ENCODE results near the gene FUBP1.
"Not testable (repeated sequence)": the region's sequence is repeated elsewhere in the genome, so short reads cannot be mapped to it uniquely, and the experiment has no call there.

FUBP1 gene, protein sequence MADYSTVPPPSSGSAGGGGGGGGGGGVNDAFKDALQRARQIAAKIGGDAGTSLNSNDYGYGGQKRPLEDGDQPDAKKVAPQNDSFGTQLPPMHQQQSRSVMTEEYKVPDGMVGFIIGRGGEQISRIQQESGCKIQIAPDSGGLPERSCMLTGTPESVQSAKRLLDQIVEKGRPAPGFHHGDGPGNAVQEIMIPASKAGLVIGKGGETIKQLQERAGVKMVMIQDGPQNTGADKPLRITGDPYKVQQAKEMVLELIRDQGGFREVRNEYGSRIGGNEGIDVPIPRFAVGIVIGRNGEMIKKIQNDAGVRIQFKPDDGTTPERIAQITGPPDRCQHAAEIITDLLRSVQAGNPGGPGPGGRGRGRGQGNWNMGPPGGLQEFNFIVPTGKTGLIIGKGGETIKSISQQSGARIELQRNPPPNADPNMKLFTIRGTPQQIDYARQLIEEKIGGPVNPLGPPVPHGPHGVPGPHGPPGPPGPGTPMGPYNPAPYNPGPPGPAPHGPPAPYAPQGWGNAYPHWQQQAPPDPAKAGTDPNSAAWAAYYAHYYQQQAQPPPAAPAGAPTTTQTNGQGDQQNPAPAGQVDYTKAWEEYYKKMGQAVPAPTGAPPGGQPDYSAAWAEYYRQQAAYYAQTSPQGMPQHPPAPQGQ

DNA sequence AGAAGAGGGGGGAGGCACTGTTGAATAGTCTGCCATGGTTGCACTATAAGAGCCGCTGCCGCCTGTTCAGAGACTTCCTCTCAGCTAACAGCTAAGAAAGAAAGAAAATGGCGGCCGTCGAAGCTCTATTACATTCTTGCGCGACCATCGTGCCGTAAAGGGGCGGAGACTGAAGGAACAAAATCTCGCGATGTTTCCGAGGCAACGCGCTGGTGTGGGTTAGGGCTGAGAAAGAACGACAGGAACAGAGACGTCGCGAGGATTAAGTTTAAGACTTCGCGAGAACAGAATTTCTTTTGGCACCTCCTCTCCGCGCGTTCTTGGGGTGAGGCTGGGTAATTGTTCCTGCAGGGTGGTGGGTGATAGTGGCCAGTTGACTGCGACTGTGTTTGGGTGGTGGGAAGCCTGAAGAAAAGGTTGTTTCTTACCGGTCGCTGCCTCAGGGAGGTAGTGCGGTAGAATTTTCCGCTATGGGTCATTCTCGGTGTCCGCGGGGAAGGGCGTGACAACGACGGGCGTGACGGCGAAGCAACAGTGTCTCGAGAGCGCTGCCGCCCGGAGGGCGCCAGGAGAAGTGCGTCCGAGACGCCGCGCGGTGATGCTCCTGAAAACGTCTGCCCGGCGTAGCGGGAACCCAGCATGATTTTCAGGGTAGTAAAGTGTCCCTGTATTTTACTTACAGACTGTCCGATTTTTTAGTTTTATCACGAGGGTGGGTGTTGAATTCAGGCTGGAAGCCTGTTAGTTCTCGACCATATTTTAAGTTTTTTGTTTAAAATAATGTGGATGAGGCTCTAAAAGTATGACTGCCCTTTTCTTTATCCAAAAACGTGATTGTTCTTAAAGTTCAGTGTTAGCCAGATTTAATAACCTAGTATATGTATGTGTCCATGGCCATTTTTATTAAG, at the start of gene FUBP1:
Gene FUBP1 (minus strand): TSS at position 104 of the 908 bp plus-strand sequence. CDS start 68 bp downstream, at position 36.
- DNase-seq (ENCODE audit: low read depth) = peak; percentile 92

DNA sequence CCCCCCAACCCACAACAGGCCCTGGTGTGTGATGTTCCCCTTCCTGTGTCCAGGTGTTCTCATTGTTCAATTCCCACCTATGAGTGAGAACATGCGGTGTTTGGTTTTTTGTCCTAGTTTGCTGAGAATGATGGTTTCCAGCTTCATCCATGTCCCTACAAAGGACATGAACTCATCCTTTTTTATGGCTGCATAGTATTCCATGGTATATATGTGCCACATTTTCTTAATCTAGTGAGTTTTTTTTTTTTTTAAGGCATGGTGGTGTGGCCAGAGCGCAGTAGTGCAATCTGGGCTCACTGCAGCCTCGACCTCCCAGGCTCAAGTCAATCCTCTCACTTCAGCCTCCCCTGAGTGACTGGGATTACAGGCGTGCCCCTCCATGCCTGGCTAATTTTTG, 42.3 kb upstream of the FUBP1 start:
- DNase-seq (ENCODE audit: low read depth) = not testable (repeated sequence)

DNA sequence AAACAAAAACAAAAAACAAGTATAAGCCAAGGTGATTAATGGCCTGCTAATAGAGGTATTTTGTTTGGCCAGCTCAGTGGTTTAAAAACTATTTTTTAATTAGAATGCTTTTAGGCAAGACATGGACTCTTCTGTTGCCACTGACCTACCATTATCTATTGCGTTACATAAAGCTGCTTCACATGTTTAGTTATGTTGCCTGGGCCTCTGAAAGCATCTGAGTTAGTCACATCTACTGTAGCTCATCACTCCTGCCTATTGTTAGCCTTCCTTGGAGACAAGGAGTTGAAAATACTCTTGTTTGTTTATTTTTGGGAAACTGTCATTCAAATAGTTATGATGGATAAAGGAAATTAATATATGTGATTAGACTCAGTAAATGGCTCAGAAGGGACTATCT, 40.2 kb upstream of the FUBP1 start:
- DNase-seq (ENCODE audit: low read depth) = no peak

DNA sequence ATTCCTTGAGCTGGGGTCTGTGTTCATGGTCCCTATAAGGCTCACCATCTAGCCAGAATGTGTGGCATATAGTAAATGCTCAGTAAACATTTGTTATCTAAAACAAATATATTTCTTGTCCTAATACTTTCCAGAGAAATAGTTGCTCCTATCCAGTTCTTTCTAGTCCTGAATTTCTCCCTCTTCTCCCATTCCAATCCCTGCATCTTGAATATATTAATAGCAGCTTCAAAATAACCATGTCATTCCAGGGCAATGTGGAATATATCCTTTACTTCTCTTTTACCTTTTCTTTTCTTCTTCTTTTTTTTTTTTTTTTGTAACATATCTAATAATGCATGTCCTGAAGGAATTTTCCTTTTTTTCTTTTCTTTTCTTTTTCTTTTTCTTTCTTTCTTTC, 36.3 kb upstream of the FUBP1 start:
- DNase-seq (ENCODE audit: low read depth) = no peak

DNA sequence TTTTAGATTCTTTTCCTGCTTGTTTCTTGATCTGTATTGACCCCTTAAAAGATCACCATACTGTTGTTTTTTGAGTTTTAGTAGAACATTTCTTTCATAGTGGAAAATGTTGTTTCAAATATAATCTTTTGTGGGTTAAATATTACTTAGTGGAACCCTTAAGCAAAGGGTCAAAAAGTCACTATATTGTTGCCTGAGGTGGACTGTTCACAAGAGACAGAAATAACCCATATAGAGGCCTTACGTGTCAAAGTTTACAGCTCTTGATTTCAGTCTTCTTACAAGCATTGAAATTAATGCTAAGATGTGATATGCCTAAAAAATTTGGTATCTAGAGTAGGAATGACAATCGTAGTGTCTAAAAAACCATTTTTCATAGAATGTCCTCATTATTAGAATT, 32.2 kb upstream of the FUBP1 start:
- DNase-seq (ENCODE audit: low read depth) = no peak

DNA sequence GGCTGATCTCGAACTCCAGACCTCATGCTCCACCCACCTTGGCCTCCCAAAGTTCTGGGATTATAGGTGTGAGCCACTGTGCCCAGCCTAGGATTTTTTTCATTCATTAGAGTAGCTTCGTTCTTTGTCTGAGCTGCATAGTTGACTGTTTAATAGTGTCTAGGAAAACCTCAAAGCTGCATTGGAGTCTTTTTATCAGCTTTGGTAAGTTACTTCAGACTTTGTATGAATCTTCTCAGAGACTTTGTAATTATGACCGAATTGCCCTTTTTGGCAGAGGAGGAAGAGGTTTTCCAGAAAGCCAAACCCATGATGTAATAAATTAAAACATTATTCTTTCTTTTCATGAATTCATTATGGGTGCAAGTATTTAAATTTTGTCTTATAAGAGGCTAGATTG, 31.0 kb upstream of the FUBP1 start:
- no peak for DNase-seq (ENCODE audit: low read depth)

DNA sequence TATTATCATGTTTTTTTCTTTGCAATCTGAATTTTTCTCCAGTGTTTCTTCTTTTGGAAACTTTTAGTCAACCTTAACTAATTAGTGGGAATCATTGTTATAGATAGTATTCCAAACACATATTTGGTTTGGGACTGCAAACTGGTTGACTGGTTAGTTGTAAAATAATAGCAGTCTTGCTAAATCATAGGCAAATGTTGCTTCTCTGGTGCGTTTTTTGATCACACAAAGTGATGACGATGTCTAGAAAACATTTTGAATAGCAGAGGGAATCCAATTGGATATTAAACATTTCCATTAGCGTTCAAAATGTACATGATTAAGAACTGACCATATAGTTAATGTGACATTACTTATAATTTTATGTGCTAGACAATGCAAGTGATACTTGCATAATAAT, 30.4 kb upstream of the FUBP1 start:
- DNase-seq (ENCODE audit: low read depth) = no peak

DNA sequence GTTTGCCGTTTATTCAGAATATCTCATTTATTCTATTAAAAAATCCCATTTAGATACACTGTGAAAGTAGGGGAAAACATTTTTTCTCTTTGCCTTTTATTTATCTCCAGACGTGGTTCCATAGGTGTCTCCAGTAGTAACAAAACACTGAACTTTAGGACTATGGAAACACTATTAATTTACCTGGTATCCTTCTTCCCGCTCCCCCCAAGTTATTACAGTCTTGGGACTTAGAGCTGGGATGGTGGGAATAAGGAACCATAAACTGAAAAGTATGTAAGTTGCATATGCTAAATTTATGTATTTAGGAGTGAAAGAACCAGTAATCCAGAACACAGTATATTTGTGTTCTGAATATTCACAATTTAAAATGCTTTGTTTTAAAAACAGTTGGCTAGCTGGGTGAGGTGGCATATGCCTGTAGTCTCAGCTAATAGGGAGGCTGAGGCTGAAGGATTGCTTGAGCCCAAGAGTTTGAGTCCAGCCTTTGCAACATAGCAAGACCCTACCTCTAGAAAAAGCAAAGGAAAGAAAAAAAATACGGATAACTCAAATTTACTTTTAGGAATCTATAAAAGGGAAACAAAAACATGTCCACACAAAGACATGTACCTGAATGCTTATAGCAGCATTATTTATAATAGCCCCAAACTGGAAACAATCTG, 28.9 kb upstream of the FUBP1 start:
- no peak for DNase-seq (ENCODE audit: low read depth)

DNA sequence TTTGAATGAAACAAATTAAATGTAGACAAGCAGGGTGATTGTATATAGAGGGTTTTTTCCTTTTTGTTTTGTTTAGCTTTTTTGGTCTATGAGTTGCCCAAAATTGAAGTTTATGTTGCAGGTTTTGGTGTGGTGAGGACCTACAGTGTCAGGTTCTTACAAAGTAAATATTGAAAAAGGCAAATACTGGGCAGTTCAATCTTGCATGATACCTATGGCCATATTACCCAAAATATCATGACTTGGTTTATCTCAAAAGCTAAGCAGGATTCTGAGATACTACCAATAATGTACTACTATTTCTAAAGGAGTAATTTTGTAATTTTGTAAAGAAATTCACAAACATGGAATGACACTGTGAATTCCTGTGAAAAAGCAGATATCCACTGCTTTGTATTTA, 27.6 kb upstream of the FUBP1 start:
- DNase-seq (ENCODE audit: low read depth) = no peak

DNA sequence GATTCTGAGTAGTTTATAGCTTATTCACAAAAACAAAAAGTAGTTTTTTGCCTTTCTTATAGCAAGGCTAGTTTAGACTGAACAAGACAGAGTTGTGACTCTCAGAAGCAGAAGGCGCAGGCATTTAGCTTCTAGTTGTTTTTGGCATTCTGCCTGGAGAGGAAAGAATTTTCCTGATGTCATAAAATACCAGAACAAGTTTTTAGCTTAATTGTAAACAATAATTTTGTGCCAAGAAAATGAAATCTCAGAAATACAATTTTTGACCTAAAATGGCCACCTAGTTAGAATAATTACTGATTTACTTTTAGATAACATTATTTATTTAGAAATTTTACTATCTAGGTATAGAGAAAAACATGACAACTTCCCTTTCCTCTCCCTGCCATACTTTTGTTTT, 26.9 kb upstream of the FUBP1 start:
- DNase-seq (ENCODE audit: low read depth) = no peak

DNA sequence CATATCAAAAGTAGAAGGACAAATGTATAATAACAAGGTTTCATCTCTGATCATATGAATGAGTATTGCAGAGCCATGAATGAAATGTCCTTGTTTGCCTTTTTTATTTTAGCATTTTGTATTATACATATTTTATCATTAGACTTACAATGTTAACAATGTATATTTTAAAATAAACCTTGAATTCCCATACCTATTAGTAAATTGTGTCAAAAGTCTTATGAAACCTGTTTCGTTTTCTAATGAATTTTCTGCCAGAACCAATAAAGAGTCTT, 26.5 kb upstream of the FUBP1 start:
- no peak for DNase-seq (ENCODE audit: low read depth)

DNA sequence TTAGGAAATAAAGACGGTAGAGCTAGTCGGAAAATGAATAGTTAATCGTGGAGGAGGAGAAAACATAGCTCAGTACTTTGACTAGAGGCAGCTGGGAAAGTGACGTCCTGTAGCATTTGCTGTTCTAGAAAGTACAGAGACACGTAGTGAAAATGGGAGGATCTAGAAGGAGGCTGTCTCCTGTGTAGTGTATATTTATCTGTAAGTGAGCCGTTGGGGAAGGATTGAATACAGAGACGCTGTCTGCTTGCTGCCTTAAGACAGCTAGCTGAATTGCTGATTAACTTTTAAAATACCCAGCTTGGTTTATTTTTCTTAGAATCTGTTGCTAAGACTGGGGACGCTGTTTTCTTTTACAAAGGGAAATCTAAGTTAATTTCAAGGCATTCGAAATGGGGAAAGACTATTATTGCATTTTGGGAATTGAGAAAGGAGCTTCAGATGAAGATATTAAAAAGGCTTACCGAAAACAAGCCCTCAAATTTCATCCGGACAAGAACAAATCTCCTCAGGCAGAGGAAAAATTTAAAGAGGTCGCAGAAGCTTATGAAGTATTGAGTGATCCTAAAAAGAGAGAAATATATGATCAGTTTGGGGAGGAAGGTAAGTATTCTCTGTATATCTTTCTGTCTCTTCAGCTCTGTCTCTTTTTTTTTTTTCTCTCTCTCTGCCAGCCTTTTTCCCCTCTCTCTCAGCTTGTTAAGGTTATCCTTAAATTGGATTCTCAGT, 26.0 kb upstream of the FUBP1 start, which contains the start of gene DNAJB4:
Gene DNAJB4 (plus strand): TSS at position 221 of the 729 bp plus-strand sequence. CDS start 172 bp downstream, at position 393.
- DNase-seq (ENCODE audit: low read depth) = peak; percentile 37

DNA sequence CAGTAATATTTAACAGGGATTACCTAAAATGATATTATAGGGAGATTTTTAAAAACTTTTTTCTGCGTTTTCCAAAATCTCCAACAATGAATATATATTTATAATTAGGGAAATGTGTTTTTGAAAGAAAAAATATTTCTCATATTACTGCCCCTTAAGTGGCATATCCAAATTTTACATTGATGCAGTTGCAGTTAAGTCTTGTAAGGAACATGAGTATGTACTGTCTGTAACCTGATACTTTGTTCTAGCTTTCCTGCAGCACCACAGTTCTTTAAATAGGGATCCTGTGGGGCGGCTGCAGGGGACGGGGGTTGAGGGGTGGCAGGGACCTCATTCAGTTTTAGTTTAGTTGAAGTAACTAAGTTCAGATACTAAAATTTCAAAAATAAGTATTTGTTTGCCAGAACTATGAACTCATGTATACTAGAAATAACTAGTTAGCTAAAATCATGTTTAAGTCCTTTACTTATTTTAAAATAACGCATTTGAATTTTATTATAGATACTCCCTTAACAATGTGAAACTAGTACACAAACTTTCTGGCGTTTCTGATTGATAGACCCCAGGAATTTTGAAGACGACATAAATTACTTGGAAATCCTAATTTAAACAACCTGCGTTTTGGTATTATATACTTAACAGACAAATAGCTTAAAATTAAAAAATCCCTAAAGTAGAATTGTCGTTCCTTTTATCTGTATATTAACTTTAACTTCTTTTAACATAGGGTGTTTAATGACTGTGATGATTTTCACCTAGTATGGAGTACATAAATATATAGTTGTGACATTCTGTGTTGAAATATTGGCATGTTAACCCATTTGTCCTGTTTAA, 25.2 kb upstream of the FUBP1 start:
- peak; percentile 29 for DNase-seq (ENCODE audit: low read depth)

DNA sequence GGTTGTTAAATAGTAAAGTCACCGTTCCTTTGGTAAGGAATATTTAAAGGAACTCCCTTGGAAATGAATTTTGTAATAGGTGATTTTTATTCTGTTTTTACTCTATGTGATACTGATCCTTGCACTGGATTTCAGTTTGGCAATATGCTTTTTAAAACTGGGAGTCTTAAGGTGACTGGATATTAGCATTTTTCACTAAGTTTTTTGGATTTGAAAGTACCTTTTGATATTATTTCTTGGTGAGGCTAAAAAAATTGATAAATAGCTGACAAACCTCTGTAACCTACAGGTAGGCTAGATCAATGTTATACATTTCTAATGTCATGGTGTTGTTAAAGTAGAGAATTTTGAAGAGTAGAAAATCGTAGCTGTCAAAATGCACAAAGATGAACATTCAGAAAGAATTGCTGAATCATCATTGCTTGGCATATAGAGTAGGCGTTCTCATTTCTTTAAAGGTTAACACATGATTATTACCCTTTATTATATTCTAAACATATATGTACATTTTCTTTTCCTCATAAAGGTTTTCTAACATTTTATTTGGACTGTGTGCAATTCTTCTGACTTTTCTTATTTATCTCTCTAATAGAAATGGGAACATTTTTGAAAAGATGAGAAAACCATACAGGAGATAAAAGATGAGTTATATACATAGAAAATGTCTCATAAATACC, 24.3 kb upstream of the FUBP1 start:
- DNase-seq (ENCODE audit: low read depth) = no peak

DNA sequence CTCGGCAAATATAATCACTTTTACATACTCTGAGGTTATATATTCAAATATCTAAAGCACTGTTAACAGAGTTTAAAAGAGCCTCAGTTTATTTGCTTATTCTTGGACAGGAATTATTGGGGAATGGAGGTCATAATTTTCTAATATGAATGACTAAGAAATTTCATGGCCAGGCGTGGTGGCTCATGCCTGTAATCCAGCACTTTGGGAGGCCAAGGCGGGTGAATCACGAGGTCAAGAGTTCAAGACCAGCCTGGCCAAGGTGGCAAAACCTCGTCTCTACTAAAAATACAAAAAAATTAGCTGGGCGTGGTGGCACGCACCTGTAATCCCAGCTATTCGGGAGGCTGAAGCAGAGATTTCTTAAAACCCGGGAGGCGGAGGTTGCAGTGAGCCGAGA, 21.7 kb upstream of the FUBP1 start:
- not testable (repeated sequence) for DNase-seq (ENCODE audit: low read depth)

DNA sequence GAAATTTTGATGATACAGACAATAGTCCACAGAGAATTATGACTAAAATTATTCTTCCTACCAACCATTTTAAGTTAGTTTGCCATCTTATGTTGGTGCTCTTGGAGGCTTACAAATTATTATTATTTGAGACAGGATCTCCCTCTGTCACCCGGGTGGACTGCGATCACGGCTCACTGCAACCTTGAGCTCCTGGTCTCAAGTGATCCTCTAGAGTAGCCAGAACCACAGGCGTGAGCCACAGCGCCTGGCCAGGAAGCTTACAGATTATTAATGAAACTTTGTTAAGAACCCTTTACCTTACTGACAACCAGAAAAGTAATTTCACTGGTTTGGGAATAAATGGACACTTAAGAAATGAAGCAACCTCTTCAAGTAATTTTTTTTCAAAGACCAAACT, 17.9 kb upstream of the FUBP1 start:
- DNase-seq (ENCODE audit: low read depth) = no peak

DNA sequence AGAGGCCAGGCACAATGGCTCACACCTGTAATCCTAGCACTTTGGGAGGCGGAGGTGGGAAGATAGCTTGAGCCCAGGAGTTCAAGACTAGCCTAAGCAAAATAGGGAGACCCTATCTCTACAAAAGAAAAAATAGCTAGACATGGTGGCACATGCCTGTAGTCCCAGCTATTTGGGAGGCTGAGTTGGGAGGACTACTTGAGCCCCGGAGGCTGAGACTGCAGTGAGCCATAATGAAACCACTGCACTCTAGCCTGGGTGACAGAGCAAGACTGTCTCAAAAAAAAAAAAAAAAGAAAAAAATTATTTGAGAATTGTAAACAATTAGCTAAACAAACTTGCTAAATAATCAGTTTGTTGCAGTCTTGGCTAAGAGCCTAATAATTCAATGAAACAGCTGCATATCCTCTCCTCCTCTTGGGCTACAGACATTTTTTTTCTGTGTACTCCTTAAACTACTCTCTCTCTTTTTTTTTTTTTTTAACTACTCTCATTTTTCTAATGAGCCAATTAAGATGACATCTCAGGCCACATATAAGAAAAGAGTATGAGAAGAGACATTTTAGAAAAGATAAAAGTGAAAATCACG, 15.3 kb upstream of the FUBP1 start:
- DNase-seq (ENCODE audit: low read depth) = no peak

DNA sequence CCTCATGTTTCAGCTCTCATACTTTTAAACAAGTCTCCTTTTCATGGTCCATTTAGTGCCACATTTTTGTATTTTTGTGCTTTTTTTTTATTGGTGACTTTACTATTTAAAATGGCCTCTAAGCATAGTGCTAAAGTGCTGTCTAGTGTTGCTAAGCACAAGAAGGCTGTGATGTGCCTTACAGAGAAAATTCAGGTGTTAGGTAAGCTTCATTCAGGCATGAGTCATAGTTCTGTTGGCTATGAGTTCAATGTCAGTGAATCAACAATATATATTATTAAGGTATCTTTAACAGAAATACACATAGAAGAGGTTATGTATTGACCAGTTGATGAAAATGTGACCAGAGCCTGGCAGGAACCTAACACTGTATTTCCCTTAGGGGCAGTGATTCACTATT, 12.8 kb upstream of the FUBP1 start:
- DNase-seq (ENCODE audit: low read depth) = no peak

DNA sequence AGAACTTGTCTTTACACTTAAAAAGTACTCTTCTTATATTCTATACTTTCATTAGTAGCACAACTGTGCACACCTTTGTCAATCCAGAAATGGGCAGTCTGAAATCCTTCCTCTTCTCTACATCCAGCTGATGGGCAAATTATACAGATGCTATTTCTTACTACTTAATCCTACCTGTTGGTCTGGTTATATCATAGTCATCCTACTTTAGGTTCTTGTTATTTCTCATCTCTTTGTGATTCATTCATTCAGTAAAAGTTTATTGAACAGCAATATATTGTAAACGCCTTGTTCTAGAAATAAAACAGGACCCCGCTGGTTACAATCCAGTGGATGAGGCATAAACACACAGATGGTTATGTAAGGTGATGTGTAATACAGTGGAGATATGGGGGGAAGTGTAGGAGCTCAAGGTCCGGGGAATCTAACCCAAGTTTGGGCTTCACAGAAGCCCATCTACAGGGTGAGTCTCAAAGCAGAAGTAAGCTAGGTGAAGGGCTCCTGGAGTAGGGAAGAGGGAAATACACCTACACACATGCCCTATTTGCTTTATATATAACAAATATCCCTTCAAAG, 11.8 kb upstream of the FUBP1 start:
- DNase-seq (ENCODE audit: low read depth) = no peak

All from activated gamma-delta T cell treated with anti-CD3 and anti-CD28 coated beads, Interleukin-2, amount 50 U/mL, for 16 hours (primary cell).